ENCODE measurements around the gene KMT2B. TPM values are rescaled to one million over a fixed set of nuclear protein-coding genes. Genes with fewer than 3 reads are reported as not detected.

KMT2B gene
- total and polyA plus RNA-seq, 9 of the 15 experiments (the other 6 are each of a cell fraction or from before 2014, with no cell fraction given): 0.63 to 43.9 (median 8.1) TPM

GRCh38 chr19:35717665-35718344 lies at the start of gene KMT2B (continued):
- TF ChIP-seq SRSF1 (IDR thresholded peaks at IDR 0.05; ENCODE audit: low read depth, low read length) (no peak), PHB2 (IDR thresholded peaks at IDR 0.05; ENCODE audit: low read depth) (no peak), RBFOX2 (IDR thresholded peaks at IDR 0.05; ENCODE audit: low read depth, low read length) (peak; percentile 67), TAL1 (IDR thresholded peaks at IDR 0.05) (no peak), U2AF1 (optimal IDR thresholded peaks at IDR 0.05; ENCODE audit: low read depth, low read length) (peak; percentile 12), PHB (CRISPR knock-in tag; IDR thresholded peaks at IDR 0.05) (no peak), MCM7 (IDR thresholded peaks at IDR 0.05) (no peak), NBN (IDR thresholded peaks at IDR 0.05; ENCODE audit: low read depth) (no peak), ZNF644 (tag; IDR thresholded peaks at IDR 0.05; ENCODE audit: low read depth) (no peak), ZNF354B (CRISPR knock-in tag; IDR thresholded peaks at IDR 0.05) (no peak), MLX (CRISPR knock-in tag; conservative IDR thresholded peaks at IDR 0.05) (no peak), SLC30A9 (CRISPR knock-in tag; IDR thresholded peaks at IDR 0.05) (no peak), PRMT5 (CRISPR knock-in tag; IDR thresholded peaks at IDR 0.05) (no peak)
- TF ChIP-seq, protein P1, sequence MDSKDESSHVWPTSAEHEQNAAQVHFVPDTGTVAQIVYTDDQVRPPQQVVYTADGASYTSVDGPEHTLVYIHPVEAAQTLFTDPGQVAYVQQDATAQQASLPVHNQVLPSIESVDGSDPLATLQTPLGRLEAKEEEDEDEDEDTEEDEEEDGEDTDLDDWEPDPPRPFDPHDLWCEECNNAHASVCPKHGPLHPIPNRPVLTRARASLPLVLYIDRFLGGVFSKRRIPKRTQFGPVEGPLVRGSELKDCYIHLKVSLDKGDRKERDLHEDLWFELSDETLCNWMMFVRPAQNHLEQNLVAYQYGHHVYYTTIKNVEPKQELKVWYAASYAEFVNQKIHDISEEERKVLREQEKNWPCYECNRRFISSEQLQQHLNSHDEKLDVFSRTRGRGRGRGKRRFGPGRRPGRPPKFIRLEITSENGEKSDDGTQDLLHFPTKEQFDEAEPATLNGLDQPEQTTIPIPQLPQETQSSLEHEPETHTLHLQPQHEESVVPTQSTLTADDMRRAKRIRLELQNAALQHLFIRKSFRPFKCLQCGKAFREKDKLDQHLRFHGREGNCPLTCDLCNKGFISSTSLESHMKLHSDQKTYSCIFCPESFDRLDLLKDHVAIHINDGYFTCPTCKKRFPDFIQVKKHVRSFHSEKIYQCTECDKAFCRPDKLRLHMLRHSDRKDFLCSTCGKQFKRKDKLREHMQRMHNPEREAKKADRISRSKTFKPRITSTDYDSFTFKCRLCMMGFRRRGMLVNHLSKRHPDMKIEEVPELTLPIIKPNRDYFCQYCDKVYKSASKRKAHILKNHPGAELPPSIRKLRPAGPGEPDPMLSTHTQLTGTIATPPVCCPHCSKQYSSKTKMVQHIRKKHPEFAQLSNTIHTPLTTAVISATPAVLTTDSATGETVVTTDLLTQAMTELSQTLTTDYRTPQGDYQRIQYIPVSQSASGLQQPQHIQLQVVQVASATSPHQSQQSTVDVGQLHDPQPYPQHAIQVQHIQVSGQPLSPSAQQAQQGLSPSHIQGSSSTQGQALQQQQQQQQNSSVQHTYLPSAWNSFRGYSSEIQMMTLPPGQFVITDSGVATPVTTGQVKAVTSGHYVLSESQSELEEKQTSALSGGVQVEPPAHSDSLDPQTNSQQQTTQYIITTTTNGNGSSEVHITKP (IDR thresholded peaks at IDR 0.05; ENCODE audit: partially characterized antibody): no peak
- TF ChIP-seq, protein P2, sequence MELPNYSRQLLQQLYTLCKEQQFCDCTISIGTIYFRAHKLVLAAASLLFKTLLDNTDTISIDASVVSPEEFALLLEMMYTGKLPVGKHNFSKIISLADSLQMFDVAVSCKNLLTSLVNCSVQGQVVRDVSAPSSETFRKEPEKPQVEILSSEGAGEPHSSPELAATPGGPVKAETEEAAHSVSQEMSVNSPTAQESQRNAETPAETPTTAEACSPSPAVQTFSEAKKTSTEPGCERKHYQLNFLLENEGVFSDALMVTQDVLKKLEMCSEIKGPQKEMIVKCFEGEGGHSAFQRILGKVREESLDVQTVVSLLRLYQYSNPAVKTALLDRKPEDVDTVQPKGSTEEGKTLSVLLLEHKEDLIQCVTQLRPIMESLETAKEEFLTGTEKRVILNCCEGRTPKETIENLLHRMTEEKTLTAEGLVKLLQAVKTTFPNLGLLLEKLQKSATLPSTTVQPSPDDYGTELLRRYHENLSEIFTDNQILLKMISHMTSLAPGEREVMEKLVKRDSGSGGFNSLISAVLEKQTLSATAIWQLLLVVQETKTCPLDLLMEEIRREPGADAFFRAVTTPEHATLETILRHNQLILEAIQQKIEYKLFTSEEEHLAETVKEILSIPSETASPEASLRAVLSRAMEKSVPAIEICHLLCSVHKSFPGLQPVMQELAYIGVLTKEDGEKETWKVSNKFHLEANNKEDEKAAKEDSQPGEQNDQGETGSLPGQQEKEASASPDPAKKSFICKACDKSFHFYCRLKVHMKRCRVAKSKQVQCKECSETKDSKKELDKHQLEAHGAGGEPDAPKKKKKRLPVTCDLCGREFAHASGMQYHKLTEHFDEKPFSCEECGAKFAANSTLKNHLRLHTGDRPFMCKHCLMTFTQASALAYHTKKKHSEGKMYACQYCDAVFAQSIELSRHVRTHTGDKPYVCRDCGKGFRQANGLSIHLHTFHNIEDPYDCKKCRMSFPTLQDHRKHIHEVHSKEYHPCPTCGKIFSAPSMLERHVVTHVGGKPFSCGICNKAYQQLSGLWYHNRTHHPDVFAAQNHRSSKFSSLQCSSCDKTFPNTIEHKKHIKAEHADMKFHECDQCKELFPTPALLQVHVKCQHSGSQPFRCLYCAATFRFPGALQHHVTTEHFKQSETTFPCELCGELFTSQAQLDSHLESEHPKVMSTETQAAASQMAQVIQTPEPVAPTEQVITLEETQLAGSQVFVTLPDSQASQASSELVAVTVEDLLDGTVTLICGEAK (IDR thresholded peaks at IDR 0.05): no peak
- TF ChIP-seq, protein P2 (CRISPR knock-in tag; IDR thresholded peaks at IDR 0.05): no peak

Measured in K562 (cell line).